Measurements from ENCODE around the gene TIGD3.
A peak's percentile ranks its signal among the peaks of the same experiment; 100 is the strongest.

The TIGD3 gene

GRCh38 chr11:65373839-65374580 is 19.5 kb downstream of the TIGD3 start:
- DNase-seq = no peak

DNA sequence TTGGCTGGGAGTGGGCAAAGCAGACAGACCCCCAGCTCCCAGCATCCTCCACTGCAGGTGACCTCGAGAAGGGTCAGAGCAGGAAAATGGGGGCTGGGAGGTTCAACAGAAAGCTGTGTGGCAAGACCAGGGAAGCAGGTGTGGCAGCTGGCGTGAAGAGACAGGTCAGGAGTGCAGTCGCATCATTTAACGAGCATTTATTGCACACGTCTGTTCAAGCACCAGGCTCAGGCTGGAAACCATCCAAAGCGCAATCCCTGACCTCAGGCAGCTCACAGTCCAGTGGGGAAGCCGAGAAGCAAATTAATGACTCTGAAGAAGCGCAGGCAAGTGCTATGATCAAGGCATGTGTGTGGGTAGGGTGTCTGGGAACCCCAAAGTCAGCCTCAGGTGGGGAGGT is 20.5 kb downstream of the TIGD3 start:
- DNase-seq = no peak

DNA sequence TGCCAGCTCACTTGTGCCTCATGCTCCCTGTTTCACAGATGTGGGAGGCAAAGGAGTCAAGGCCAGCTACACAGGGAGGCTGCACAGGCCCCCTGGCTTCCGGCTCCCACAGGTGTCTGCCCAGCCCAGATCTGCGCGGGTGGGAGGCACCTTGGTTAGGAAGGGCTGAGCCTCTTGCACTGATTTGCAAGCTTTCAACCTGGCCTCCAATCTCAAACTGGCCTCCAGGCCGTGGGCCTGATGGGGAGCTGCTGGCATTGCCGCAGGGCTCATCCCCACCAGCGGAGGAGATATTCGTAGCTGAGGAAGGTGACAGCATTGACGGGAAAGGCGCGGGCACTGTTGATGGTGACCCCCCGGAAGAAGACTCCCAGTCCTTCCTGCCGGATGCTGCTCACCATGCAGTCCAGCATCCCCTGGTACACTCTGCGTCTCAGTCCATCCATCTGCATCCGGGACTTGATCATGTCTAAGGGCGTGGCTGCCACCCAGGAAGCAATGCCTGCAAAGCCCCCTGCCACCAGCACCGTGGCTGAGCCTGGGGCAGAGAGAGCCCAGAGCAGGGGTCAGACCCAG is 21.7 kb downstream of the TIGD3 start:
- DNase-seq = no peak

DNA sequence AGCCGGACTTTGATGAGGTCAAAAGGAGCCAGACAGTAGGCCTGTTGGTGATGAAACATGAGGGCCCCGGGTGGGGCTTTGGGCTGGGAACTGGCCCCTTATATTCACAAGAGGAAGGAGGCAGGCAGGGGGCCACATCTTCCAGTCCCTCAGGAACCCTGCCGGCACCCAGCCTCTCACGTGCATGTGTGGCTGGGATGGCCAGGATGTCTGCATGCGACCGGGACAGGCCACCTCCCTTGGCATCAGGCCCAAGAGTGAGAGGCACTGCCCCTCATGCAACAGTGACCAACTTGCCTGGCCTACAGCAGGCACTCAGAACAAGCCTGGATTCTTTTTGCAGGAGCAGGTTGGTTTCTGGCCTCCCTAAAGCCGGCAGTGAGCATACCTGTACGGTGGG is 22.5 kb downstream of the TIGD3 start:
- DNase-seq = no peak

DNA sequence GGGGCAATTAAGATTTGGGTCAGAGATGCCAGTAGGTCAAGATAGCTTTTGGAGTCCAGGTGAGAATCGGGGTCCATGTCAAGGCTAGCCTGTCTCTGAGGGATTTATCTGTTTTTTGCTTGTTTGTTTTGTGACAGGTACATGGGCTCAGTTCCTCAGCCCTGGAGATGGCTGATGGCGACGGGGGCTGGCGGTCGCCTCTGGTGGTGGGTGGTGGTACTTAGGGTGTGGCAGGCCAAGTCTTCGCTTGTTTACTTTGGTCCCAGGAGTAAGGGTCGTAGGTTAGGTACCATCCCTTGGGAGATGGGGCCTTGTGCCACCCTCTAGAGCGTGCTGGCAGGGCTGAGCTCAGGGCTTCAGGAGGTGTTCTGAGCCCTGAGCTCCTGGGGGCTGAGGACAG is 23.2 kb downstream of the TIGD3 start:
- DNase-seq = no peak

DNA sequence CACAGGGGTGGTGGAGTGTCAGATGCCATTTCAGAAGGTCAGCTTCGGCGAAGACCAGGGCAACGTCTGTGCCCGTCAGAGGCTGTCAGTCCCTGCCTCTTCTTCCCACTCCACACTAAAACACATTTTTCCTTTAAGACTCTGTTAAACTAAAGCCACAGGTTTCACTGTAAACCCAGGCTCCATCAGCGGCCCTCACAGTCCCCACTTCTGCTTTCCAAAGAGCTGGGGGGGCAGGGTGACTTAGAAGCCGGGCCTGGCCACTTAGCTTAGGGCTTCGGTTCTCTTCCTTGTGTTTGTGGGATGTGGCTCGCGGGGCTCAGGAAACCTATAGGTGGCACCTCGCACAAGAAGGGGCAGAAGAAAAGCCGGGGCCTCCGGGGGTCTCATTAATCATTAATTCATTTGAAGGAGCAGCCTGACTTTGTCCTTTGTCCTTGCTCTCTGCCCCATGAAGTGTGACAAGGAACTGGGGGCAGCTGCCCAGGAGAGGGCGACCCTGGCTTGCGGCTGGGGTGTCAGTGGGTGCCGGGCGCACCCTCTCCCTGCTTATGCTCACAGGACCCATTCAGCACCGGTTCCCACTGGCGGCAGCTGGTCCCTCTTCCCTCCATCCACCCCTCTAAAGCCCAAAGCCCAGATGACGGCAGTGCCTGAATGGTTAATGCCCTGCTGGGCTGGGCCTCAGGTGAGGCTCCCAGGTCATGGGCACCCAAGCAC is 23.8 kb downstream of the TIGD3 start:
- DNase-seq = peak in 1 of 2 donors; percentile 49

DNA sequence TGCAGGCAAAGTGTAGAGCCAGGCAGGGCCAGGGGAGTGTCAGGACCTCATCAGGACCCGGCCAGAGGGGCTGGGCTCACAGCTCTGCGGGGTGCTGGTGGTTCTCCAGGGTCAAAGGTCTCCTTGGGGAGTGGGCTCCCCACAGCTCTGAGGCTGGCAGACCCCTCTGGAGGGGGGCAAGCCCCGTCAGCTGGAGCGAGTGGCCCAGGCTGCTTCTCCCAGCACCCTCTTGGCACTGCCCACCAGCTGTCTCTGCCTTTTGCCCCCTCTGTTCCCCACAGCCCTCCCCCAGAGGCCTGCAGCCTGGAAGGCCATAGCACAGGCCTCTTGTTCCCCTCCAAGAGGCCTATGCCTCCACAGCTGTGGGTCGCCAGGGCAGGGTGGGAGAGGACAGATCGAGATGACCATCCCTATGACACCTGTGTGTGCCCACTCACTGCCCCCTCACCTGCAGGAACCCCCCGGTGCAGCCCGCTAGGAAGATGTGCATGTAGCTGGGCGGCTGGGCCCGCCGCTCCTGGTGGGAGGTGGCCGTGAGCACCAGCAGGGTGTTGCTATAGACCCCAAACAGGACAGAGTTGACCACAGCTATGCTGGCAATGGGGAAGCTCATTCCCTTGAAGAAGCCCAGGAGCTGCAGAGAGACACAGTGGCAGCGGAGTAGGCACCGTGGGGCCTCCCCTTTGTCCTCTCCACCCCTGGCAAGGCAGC is 24.5 kb downstream of the TIGD3 start:
- DNase-seq = no peak

GRCh38 chr11:65379698-65380459 is 25.3 kb downstream of the TIGD3 start:
- DNase-seq = no peak

GRCh38 chr11:65380460-65381119 is 26.0 kb downstream of the TIGD3 start:
- no peak for DNase-seq

GRCh38 chr11:65381716-65382032 is 27.1 kb downstream of the TIGD3 start:
- no peak for DNase-seq

- DNase-seq = peak; percentile 89 to 93
Observed at GRCh38 chr11:65382033-65382803, 27.7 kb downstream of the TIGD3 start, which contains the start of gene SLC25A45. TSS of gene SLC25A45 (minus strand) at chr11:65382646. CDS start at chr11:65381951, 695 bp downstream.

GRCh38 chr11:65382804-65383368 is 28.3 kb downstream of the TIGD3 start:
- DNase-seq = no peak

- DNase-seq = no peak
Observed at GRCh38 chr11:65383778-65384177, 29.2 kb downstream of the TIGD3 start.

GRCh38 chr11:65384301-65384889 is 29.8 kb downstream of the TIGD3 start:
- DNase-seq = peak; percentile 18 to 47

- DNase-seq = peak; percentile 91 to 93
Observed at GRCh38 chr11:65386307-65387140, 32.0 kb downstream of the TIGD3 start, which contains the start of gene FRMD8. TSS of gene FRMD8 (plus strand) at chr11:65386637. CDS start at chr11:65387037, 400 bp downstream.

DNA sequence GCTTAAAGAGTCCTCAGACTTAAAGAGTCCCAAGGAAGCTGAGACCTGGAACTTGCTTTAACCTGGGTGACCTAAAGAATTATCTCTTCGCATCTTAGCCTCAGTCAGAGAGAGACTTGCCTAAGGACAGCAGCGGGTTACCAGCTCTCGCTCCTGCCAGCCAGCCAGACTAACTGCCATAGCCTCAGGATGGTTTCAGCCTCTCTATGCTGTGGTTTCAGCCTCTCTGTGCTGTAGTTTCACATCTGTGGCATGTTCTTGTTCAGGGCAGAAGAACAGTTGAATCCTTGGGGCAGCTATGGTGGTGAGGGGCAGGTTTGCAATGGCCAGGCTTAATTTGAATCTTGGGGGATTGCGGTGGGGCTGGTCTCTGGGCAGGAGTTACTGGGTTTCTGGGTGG is 34.2 kb downstream of the TIGD3 start:
- no peak for DNase-seq

DNA sequence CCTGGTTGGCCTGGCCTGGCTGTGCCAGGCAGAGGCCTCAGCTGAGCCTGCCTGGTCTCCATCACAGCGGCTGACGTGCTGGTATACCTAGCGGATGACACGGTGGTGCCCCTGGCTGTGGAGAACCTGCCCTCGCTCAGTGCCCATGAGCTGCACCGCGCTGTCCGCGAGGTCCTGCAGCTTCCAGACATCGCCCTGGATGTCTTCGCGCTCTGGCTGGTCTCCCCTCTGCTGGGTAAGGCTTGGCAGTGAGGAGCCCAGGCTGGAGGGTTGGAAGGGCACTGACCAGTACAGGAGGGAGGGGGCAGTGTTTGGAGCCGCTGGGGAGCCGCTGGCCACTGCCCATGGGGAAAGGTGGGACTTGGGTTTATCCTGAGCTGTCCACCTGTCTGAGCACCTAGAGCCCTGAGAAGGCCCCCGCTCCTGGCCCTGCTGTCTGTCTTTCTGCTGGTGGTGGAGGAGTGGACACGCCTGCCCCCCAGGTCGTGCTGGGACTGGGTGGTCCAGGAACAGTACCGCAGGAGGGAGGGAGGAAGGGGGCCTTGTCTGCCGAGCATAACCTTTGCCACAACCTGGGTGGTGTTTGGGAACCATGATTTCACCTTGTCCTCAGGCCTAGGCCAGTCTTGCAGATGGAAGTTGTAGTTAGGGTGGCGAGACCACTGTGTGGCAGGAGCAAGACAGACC is 34.9 kb downstream of the TIGD3 start:
- no peak for DNase-seq

DNA sequence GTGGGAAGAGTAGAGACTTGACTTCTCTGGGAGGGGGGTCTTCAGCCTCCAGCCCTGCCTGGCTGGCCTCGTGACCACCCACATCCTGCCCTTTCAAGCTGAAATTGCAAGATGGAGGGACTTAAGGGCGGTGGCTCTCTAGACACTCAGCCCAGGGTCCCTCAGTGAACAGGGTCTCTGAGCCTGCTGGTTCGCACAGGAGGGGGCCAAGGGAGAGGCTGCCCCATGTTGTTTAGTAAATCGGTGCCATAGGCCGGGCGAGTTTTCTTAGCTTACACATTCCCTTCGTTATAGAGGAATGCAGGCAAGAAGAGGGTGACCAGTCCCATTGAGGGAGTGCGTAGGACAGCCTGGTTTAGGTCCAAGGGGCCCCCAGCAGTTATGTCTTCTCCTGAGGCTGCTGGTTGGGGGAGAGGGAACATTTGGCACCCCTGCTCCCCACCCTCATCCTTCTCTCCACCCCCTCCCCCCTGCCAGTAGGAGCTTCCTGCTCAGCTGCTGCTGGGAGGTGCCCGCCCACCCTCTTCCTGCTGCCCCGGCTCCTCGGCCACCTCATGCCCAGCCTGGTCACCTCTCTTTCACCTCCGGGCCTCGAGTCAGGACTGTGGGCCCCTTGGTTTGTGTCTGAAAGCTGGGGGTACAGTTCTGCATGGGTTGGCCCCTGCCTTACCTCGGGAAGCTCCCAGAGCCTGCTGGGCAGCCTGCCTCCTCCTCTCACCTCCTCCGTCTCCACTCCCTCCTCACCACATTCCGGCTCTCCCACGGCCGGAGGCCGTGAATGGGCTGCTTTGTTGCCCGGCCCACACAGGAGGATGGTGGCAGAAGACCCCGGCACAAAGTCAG is 35.8 kb downstream of the TIGD3 start:
- no peak for DNase-seq
